AG04449 (cell line): Measurements from ENCODE around the gene PYHIN1.
A peak's percentile ranks its signal among the peaks of the same experiment; 100 is the strongest.
"Not testable (repeated sequence)": the region's sequence is repeated elsewhere in the genome, so short reads cannot be mapped to it uniquely, and the experiment has no call there.

Experiments used
- CTCF ChIA-PET: fragments of 350-600 bp; formaldehyde crosslinking; extraction: SDS; loops from one replicate; lab custom pipeline; 2021; ENCODE audit warnings: antibody characterized with exemption; lab: Yijun Ruan, JAX
- POLR2A ChIA-PET: fragments of 400-600, 350-600 bp; formaldehyde crosslinking; extraction: SDS; loops from one replicate; lab custom pipeline; 2020; ENCODE audit warnings: antibody characterized with exemption, inconsistent platforms; lab: Yijun Ruan, JAX
- DNase-seq: peaks from one replicate; pipeline ENCODE4 v3.0.0-alpha.2; 2010; ENCODE audit warnings: low read depth, low spot score
- H3K4me3 ChIP-seq: 2 replicates; pipeline ENCODE4 v1.5.1; 2011; ENCODE audit warnings: low read depth, mild to moderate bottlenecking, control low read depth, low read length
- TF ChIP-seq, protein P1 (sequence below): IDR thresholded peaks from one replicate; pipeline ENCODE4 v1.5.1; 2011; ENCODE audit warnings: mild to moderate bottlenecking, moderate library complexity, low read length, control low read depth, inconsistent platforms; ENCODE audit not compliant: insufficient read depth; ENCODE audit errors: missing control alignments

PYHIN1 gene

DNA sequence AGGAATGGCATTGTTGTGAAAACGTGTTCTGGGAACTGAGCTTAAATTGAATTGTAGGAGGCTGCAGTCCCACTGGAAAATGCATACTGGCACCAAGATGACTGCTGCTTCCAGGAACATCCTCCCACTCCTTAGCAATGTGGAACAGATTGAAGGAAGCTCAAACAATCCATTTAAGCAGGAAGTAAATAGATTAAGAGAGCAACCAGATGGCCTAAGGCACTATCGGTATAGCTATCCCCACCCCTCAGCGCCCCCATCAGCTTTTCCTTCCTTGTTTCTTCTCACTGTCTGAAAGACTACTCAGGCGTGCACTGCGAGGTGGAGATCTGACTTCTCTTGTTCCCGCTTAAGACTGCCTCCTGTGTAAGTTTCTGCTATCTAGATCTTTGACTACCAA is 74.3 kb downstream of the PYHIN1 start:
- CTCF ChIA-PET: interaction anchor here (0.9 to 1.1 kb wide), 3 partner anchors 66 to 1037 kb away, joined by 3 to 4 read pairs (median 3); no protein-coding TSS in a partner anchor
- H3K4me3 ChIP-seq: no peak overlapping the region
- TF ChIP-seq, protein P1, sequence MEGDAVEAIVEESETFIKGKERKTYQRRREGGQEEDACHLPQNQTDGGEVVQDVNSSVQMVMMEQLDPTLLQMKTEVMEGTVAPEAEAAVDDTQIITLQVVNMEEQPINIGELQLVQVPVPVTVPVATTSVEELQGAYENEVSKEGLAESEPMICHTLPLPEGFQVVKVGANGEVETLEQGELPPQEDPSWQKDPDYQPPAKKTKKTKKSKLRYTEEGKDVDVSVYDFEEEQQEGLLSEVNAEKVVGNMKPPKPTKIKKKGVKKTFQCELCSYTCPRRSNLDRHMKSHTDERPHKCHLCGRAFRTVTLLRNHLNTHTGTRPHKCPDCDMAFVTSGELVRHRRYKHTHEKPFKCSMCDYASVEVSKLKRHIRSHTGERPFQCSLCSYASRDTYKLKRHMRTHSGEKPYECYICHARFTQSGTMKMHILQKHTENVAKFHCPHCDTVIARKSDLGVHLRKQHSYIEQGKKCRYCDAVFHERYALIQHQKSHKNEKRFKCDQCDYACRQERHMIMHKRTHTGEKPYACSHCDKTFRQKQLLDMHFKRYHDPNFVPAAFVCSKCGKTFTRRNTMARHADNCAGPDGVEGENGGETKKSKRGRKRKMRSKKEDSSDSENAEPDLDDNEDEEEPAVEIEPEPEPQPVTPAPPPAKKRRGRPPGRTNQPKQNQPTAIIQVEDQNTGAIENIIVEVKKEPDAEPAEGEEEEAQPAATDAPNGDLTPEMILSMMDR: no peak
- POLR2A ChIA-PET: interaction anchor here (0.6 kb wide), 1 partner anchor 47 kb away, joined by 4 read pairs; no protein-coding TSS in a partner anchor
- no peak for DNase-seq

DNA sequence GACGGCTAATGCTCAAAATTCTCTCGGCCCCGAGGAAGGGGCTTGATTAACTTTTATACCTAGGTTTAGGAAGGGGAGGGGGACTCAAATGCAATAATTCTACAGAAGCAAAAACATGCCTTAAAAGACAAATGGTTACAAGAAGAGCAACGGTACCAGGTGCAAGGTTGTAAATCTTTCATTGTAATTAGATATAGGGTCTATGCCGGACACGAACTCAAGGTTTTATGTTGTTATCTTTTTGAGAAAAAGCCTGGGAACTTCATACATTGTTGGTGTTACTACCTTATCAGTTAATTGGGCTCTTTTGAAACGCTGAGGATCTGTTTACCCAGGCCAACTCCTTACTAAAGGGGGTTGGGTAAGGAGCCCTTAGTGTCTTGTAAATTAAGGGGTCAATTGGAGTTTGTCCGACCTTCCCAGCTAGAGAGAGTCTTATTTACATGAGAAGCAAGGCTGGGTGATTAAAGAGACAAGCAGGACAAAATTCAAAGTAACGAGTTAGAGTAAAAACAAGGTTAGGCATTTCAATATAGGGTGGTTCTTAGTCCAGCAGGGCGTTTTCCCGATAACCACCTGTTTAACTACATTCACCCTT is 75.0 kb downstream of the PYHIN1 start:
- POLR2A ChIA-PET: interaction anchor here (0.6 kb wide), 1 partner anchor 47 kb away, joined by 4 read pairs; no protein-coding TSS in a partner anchor
- not testable (repeated sequence) for H3K4me3 ChIP-seq, DNase-seq
- CTCF ChIA-PET: interaction anchor here (0.9 to 1.1 kb wide), 3 partner anchors 66 to 1037 kb away, joined by 3 to 4 read pairs (median 3); no protein-coding TSS in a partner anchor

DNA sequence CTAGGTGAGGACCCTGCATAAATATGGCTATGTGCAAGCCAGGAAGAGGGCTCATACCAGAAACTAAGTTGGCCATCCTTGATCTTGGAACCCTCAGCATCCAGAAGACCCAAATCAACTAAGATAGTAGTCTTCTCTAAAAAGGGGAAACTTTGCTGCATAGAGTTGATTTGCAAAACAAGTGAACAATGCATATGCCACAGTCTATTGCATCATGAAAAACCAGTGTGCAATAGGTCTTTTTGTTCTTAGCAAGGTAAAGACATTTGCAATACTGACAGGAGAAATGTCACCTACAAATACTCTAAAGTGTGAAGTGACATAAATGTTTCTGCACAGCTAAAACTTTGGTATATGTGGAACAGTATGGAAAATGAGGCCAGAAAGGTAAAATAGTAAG is 76.4 kb downstream of the PYHIN1 start:
- DNase-seq: no peak
- TF ChIP-seq, protein P1: no peak
- POLR2A ChIA-PET: no interaction called here
- H3K4me3 ChIP-seq: no peak overlapping the region
- CTCF ChIA-PET: interaction anchor here (0.8 to 1.6 kb wide), 3 partner anchors 9 to 64 kb away, joined by 3 to 6 read pairs (median 4); no protein-coding TSS in a partner anchor

DNA sequence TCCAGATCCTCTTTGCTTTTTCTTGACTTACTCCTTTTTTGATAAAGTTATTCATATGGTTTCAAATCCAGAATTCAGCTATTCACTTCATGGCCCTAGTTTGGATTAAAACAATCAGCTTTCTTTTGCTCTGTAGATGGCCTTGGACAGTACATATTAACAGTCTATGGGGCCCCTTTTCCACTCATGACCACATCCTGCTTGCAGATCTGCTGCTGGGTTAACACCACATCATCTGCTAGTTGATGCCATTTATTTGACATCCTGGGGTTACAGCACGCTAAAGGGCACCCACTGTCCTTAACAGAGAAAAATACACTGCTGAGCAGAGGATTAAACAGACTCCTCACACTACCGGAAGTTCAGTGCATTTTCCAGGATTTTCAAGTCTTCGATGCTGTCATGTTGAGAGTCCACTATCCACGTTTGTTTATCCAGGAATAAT is 77.4 kb downstream of the PYHIN1 start:
- ChIA-PET CTCF (interaction anchor here (0.7 to 1.6 kb wide), 3 partner anchors 11 to 63 kb away, joined by 3 to 6 read pairs (median 3); no protein-coding TSS in a partner anchor), POLR2A (no interaction called here)
- no peak for DNase-seq

DNA sequence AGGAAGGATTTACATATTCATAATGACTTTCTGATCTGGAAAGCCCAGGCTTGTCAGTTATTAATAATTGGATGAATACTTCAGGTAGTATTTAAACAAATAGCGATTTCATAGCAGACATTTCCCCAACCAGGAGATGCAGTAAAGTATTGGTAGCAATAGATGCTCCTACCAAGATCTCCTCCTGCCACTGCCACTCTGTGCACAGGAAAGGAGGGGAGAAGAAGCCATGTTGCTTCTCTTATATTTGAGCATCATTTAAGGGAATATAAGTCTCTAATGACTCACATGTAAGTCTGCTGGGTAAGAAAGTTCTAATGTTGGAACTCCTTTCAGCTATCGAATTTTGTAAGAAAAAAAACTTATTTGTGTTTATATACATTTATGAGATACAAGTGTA is 77.9 kb downstream of the PYHIN1 start:
- POLR2A ChIA-PET: interaction anchor here (0.7 to 1.0 kb wide), 3 partner anchors 9 to 31 kb away, joined by 3 to 4 read pairs (median 3); no protein-coding TSS in a partner anchor
- TF ChIP-seq, protein P1: no peak
- CTCF ChIA-PET: interaction anchor here (1.0 to 1.6 kb wide), 2 partner anchors 11 to 62 kb away, joined by 3 to 6 read pairs; no protein-coding TSS in a partner anchor
- no peak for DNase-seq
- H3K4me3 ChIP-seq: peak overlapping the region; percentile 60

More for the DNA sequence above, 77.4 kb downstream of the PYHIN1 start:
- TF ChIP-seq, protein P1: no peak
- no peak overlapping the region for H3K4me3 ChIP-seq

DNA sequence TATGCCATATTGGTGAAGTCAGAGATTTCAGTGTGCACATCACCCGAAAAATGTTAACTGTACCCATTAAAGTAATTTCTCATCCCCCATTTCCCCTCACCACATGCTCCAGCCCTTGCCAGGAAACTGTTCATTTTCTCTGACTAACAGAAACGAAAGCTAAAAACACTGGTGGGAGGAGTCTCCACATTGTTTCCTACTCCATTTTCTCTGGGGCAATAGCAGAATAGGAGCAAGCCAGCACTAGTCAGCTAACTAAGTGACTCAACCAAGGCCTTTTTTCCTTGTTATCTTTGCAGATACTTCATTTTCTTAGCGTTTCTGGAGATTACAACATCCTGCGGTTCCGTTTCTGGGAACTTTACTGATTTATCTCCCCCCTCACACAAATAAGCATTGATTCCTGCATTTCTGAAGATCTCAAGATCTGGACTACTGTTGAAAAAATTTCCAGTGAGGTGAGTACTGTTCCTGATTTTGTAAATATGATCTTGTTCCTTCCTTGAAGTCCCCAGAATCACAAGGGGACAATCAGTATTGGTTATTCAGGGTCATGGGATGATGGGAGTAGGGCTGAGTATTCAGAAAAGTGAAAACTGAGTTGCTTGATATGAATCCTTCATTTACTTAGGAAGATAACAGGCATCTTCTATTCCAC is 78.5 kb downstream of the PYHIN1 start, which contains the start of gene IFI16:
IFI16 (plus strand) TSS at position 204 of the 658 bp plus-strand sequence. CDS start 4,774 bp downstream, outside the sequence.
- peak within 1 kb of the TSS; percentile 60 for H3K4me3 ChIP-seq
- DNase-seq: peak; percentile 83
- ChIA-PET CTCF (interaction anchor here (0.6 to 1.8 kb wide), 4 partner anchors 10 to 735 kb away, joined by 3 to 4 read pairs (median 4); no protein-coding TSS in a partner anchor), POLR2A (interaction anchor here (0.7 to 1.0 kb wide), 3 partner anchors 10 to 31 kb away, joined by 3 to 4 read pairs (median 3); no protein-coding TSS in a partner anchor)
- TF ChIP-seq, protein P1: no peak
